ENCODE results near the gene IDH1.
A peak's percentile ranks its signal among the peaks of the same experiment; 100 is the strongest.
"Not testable (repeated sequence)": the region's sequence is repeated elsewhere in the genome, so short reads cannot be mapped to it uniquely, and the experiment has no call there.

The IDH1 gene

DNA sequence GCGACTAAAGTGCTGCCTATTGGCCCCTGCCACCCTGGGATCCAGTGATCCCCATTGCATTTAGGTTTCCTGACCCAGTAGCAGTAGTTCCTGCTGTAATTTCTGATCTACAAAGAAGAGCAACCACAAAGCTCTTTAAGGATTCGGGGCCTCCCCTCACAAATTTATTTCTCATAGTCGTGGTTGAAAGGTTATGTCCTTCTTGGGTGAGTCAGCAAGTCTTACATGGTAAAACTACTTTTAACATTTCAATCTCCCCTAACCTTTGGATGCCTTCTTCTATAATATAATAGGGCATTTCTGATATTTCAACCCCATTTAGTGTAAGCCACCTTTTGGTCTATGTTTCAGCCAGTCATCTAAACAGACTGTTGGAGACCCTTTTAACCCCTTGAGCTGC, 26.1 kb upstream of the IDH1 start:
- H3K36me3 ChIP-seq (ENCODE audit: insufficient read depth, low read length), result peaks cover 74% of the 10 kb centered on the region
- no peak overlapping the region for H3K27ac ChIP-seq
- H3K9me3 ChIP-seq (ENCODE audit: low read depth, low read length), result no peaks in the 10 kb centered on the region
- TF ChIP-seq FOXP2 (optimal IDR thresholded peaks at IDR 0.05; ENCODE audit: control extremely low read depth, extremely low read length, insufficient read depth) (no peak), POLR2AphosphoS5 (IDR thresholded peaks at IDR 0.05; ENCODE audit: borderline replicate concordance, low read depth, low read length) (no peak), EZH2 (IDR thresholded peaks at IDR 0.05) (no peak)
- no peak for DNase-seq (ENCODE audit: low read depth, low spot score)
- no peak overlapping the region for H3K9ac ChIP-seq (ENCODE audit: insufficient read length)
- no peak overlapping the region for H3K4me3 ChIP-seq

GRCh38 chr2:208280234-208280633, 25.4 kb upstream of the IDH1 start:
- TF ChIP-seq POLR2AphosphoS5 (IDR thresholded peaks at IDR 0.05; ENCODE audit: borderline replicate concordance, low read depth, low read length), result no peak
- no peak for TF ChIP-seq EZH2 (IDR thresholded peaks at IDR 0.05)
- TF ChIP-seq FOXP2 (optimal IDR thresholded peaks at IDR 0.05; ENCODE audit: control extremely low read depth, extremely low read length, insufficient read depth), result no peak
- Histone ChIP-seq H3K27ac (no peak overlapping the region), H3K36me3 (ENCODE audit: insufficient read depth, low read length) (peaks cover 71% of the 10 kb centered on the region), H3K9me3 (ENCODE audit: low read depth, low read length) (no peaks in the 10 kb centered on the region), H3K9ac (ENCODE audit: insufficient read length) (no peak overlapping the region), H3K4me3 (no peak overlapping the region)
- DNase-seq (ENCODE audit: low read depth, low spot score), result no peak

- H3K9ac ChIP-seq (ENCODE audit: insufficient read length), result no peak overlapping the region
- TF ChIP-seq EZH2 (IDR thresholded peaks at IDR 0.05), result no peak
- no peak for TF ChIP-seq POLR2AphosphoS5 (IDR thresholded peaks at IDR 0.05; ENCODE audit: borderline replicate concordance, low read depth, low read length)
- no peak for TF ChIP-seq FOXP2 (optimal IDR thresholded peaks at IDR 0.05; ENCODE audit: control extremely low read depth, extremely low read length, insufficient read depth)
- peaks cover 77% of the 10 kb centered on the region for H3K36me3 ChIP-seq (ENCODE audit: insufficient read depth, low read length)
- H3K27ac ChIP-seq, result no peak overlapping the region
- H3K9me3 ChIP-seq (ENCODE audit: low read depth, low read length), result no peaks in the 10 kb centered on the region
- DNase-seq (ENCODE audit: low read depth, low spot score), result no peak
- no peak overlapping the region for H3K4me3 ChIP-seq
These were observed 24.4 kb upstream of the IDH1 start for GRCh38 chr2:208279236-208279635.

DNA sequence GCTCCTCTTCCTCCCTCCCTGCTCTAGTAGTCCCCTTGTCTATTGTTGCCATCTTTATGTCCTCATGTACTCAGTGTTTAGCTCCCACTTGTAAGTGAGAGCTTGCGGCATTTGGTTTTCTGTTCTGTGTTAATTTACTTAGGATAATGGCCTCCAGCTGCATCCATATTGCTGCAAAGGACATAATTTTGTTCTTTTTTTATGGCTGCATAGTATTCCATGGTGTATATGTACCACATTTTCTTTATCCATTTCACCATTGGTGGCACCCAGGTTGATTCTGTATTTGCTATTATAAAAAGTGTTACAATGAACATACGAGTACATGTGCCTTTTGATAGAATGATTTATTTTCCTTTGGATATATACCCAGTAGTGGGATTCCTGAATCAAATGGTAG, 23.7 kb upstream of the IDH1 start:
- no peak overlapping the region for H3K27ac ChIP-seq
- no peaks in the 10 kb centered on the region for H3K9me3 ChIP-seq (ENCODE audit: low read depth, low read length)
- H3K36me3 ChIP-seq (ENCODE audit: insufficient read depth, low read length), result peaks cover 84% of the 10 kb centered on the region
- no peak for DNase-seq (ENCODE audit: low read depth, low spot score)
- TF ChIP-seq FOXP2 (optimal IDR thresholded peaks at IDR 0.05; ENCODE audit: control extremely low read depth, extremely low read length, insufficient read depth) (no peak), POLR2AphosphoS5 (IDR thresholded peaks at IDR 0.05; ENCODE audit: borderline replicate concordance, low read depth, low read length) (no peak), EZH2 (IDR thresholded peaks at IDR 0.05) (no peak)
- H3K9ac ChIP-seq (ENCODE audit: insufficient read length), result no peak overlapping the region
- H3K4me3 ChIP-seq, result no peak overlapping the region

GRCh38 chr2:208274748-208275147, 19.9 kb upstream of the IDH1 start:
- Histone ChIP-seq H3K9me3 (ENCODE audit: low read depth, low read length) (no peaks in the 10 kb centered on the region), H3K36me3 (ENCODE audit: insufficient read depth, low read length) (peaks cover 65% of the 10 kb centered on the region), H3K4me3 (no peak overlapping the region), H3K9ac (ENCODE audit: insufficient read length) (no peak overlapping the region), H3K27ac (peak overlapping the region; percentile 29; the same call in 1 of the 2 replicates)
- DNase-seq (ENCODE audit: low read depth, low spot score), result no peak
- no peak for TF ChIP-seq POLR2AphosphoS5 (IDR thresholded peaks at IDR 0.05; ENCODE audit: borderline replicate concordance, low read depth, low read length)

- TF ChIP-seq EZH2 (IDR thresholded peaks at IDR 0.05), result no peak
- TF ChIP-seq POLR2AphosphoS5 (IDR thresholded peaks at IDR 0.05; ENCODE audit: borderline replicate concordance, low read depth, low read length), result no peak
- no peak for TF ChIP-seq FOXP2 (optimal IDR thresholded peaks at IDR 0.05; ENCODE audit: control extremely low read depth, extremely low read length, insufficient read depth)
- H3K9me3 ChIP-seq (ENCODE audit: low read depth, low read length), result no peaks in the 10 kb centered on the region
- DNase-seq (ENCODE audit: low read depth, low spot score), result no peak
- no peak overlapping the region for H3K27ac ChIP-seq
- no peak overlapping the region for H3K9ac ChIP-seq (ENCODE audit: insufficient read length)
- no peak overlapping the region for H3K4me3 ChIP-seq
- H3K36me3 ChIP-seq (ENCODE audit: insufficient read depth, low read length), result peaks cover 18% of the 10 kb centered on the region
These were observed 14.2 kb upstream of the IDH1 start for GRCh38 chr2:208269091-208269490.

DNA sequence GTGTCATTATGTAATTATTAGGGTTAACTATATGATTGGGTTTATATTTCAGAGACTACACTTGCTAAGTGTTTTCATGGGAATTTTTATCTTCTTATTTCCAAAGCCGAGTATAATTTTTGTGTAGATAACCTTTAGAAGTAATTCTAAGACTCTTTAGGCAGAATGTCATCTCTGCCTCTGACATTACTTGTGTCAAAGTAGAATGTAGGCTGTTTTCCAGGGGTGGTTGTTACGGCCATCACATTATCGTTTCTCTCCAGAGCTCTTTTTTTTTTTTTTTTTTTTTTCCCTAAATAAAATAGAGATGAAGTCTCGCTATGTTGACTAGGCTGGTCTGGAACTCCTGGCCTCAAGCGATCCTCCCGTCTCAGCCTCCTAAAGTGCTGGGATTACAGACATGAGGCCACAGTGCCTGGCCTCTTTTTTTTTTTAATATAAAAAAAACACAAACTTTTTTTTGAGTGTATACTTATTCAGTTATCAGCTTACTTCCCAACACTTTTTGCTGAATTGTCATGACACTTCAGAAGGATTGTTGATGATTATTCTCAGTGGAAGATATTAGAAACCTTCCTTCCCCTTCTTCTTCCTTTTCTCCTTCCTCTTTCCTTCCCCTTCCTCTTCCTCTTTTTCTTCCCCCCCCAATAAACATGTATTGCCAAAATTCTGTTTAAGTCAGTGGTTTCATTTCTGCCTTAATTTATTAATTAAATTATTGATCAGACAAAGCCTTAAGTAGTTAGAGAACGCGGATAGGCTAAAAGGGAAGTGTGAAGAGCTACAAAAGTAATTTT, 13.5 kb upstream of the IDH1 start:
- no peak overlapping the region for H3K27ac ChIP-seq
- peaks cover 10% of the 10 kb centered on the region for H3K36me3 ChIP-seq (ENCODE audit: insufficient read depth, low read length)
- H3K9ac ChIP-seq (ENCODE audit: insufficient read length), result no peak overlapping the region
- H3K4me3 ChIP-seq, result no peak overlapping the region
- H3K9me3 ChIP-seq (ENCODE audit: low read depth, low read length), result no peaks in the 10 kb centered on the region
- TF ChIP-seq FOXP2 (optimal IDR thresholded peaks at IDR 0.05; ENCODE audit: control extremely low read depth, extremely low read length, insufficient read depth) (no peak), POLR2AphosphoS5 (IDR thresholded peaks at IDR 0.05; ENCODE audit: borderline replicate concordance, low read depth, low read length) (no peak), EZH2 (IDR thresholded peaks at IDR 0.05) (no peak)
- no peak for DNase-seq (ENCODE audit: low read depth, low spot score)

DNA sequence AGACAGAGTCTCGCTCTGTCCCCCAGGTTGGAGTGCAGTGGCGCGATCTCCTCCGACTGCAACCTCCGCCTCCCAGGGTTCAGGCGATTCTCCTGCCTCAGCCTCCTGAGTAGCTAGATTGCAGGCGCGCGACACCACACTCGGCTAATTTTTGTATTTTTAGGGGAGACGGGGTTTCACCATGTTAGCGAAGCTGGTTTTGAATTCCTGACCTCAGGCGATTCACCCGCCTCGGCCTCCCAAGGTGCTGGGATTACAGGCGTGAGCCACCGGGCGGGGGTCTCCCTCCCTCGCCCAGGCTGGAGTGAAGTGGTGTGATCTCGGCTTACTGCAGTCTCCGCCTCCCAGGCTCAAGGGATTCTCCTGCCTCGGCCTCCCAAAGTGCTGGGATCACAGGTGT, 12.7 kb upstream of the IDH1 start:
- peaks cover 10% of the 10 kb centered on the region for H3K36me3 ChIP-seq (ENCODE audit: insufficient read depth, low read length)
- not testable (repeated sequence) for DNase-seq (ENCODE audit: low read depth, low spot score); H3K9me3 ChIP-seq (ENCODE audit: low read depth, low read length); H3K27ac ChIP-seq
- peak overlapping the region; percentile 100 for H3K4me3 ChIP-seq
- peak overlapping the region; percentile 81 for H3K9ac ChIP-seq (ENCODE audit: insufficient read length)

DNA sequence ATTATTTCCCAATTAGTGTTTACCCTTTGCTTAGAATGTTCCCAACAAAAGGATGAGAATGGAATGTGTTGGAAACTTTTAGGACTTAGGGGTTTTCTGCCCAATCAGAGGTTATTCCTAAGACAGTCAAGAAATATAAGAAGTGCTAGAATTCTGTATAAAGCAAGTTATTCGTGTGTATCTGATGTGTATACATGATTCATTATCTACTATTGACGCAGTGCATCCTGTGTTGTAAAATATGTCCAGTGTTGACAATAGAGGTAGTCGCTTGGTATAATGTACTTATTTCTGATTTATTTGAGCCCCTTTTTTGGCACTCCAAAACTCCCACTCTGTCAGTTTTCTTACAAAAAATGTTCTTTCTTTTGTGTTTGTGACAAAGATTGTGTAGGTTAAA, 12.1 kb upstream of the IDH1 start:
- TF ChIP-seq EZH2 (IDR thresholded peaks at IDR 0.05), result no peak
- TF ChIP-seq FOXP2 (optimal IDR thresholded peaks at IDR 0.05; ENCODE audit: control extremely low read depth, extremely low read length, insufficient read depth), result no peak
- no peak for TF ChIP-seq POLR2AphosphoS5 (IDR thresholded peaks at IDR 0.05; ENCODE audit: borderline replicate concordance, low read depth, low read length)
- Histone ChIP-seq H3K9me3 (ENCODE audit: low read depth, low read length) (no peaks in the 10 kb centered on the region), H3K4me3 (peak overlapping the region; percentile 100), H3K27ac (no peak overlapping the region), H3K36me3 (ENCODE audit: insufficient read depth, low read length) (peaks cover 7% of the 10 kb centered on the region; the same call in 1 of the 2 replicates), H3K9ac (ENCODE audit: insufficient read length) (peak overlapping the region; percentile 81)
- no peak for DNase-seq (ENCODE audit: low read depth, low spot score)
